ENCODE data around the gene MZB1. TPM values are rescaled to one million over a fixed set of nuclear protein-coding genes. Genes with fewer than 3 reads are reported as not detected.
A peak's percentile ranks its signal among the peaks of the same experiment; 100 is the strongest.

MZB1 gene
- total and polyA plus RNA-seq, 2 of the 13 experiments (the other 11 are each of a cell fraction or from before 2014, with no cell fraction given), result 0.31 to 0.40 TPM

DNA sequence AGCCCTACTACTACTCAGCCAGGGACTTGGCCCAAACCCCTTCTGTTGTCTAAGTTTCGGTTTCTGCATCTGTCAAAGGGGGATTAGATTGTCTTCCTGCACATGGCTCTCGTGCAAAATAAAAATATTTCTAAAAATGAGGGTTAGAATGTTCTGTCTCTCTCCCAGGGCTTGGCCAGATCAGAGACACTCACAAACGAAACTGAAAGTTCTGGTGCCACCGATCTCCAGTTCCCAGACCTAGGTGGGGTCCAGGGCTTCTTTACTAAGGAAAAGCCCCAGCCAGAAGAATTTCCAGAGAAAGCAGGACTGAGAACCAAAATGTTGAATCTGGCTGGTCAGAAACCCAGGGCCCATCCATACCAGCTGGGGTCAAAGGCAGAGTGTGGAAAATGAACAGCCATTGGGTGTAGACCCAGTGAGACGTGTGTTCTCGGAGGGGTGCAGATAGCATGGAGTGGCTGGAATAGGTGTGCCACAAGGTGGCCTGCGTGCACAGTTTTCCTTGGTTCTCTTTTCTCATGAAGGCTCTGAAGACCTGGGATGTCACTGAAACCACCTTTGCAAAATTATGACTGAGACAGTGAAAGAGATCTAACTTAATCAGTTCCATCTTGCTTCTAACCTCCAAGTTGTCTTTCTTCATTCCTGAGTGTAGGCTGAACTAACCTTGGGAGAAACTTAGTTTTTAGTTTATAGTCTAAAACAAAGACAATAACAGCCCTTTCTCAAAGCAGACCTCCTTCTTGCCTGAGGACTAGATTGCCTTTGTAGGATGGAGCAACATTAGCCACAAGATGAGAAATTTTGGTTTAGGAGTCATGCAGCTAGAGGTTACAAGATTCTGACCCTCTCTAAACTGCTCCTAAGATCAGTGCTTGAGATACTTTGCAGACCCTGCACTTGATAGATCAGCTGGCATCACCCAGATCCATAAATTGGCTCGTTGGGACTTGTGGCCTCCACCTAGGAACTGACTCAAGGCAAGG, 4.4 kb downstream of the MZB1 start (continued):
- TF ChIP-seq, protein P1, sequence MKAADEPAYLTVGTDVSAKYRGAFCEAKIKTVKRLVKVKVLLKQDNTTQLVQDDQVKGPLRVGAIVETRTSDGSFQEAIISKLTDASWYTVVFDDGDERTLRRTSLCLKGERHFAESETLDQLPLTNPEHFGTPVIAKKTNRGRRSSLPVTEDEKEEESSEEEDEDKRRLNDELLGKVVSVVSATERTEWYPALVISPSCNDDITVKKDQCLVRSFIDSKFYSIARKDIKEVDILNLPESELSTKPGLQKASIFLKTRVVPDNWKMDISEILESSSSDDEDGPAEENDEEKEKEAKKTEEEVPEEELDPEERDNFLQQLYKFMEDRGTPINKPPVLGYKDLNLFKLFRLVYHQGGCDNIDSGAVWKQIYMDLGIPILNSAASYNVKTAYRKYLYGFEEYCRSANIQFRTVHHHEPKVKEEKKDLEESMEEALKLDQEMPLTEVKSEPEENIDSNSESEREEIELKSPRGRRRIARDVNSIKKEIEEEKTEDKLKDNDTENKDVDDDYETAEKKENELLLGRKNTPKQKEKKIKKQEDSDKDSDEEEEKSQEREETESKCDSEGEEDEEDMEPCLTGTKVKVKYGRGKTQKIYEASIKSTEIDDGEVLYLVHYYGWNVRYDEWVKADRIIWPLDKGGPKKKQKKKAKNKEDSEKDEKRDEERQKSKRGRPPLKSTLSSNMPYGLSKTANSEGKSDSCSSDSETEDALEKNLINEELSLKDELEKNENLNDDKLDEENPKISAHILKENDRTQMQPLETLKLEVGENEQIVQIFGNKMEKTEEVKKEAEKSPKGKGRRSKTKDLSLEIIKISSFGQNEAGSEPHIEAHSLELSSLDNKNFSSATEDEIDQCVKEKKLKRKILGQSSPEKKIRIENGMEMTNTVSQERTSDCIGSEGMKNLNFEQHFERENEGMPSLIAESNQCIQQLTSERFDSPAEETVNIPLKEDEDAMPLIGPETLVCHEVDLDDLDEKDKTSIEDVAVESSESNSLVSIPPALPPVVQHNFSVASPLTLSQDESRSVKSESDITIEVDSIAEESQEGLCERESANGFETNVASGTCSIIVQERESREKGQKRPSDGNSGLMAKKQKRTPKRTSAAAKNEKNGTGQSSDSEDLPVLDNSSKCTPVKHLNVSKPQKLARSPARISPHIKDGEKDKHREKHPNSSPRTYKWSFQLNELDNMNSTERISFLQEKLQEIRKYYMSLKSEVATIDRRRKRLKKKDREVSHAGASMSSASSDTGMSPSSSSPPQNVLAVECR (CRISPR knock-in tag; IDR thresholded peaks at IDR 0.05; ENCODE audit: borderline replicate concordance), result peak; percentile 40; the same call in 1 of the 2 replicates
- TF ChIP-seq, protein P2, sequence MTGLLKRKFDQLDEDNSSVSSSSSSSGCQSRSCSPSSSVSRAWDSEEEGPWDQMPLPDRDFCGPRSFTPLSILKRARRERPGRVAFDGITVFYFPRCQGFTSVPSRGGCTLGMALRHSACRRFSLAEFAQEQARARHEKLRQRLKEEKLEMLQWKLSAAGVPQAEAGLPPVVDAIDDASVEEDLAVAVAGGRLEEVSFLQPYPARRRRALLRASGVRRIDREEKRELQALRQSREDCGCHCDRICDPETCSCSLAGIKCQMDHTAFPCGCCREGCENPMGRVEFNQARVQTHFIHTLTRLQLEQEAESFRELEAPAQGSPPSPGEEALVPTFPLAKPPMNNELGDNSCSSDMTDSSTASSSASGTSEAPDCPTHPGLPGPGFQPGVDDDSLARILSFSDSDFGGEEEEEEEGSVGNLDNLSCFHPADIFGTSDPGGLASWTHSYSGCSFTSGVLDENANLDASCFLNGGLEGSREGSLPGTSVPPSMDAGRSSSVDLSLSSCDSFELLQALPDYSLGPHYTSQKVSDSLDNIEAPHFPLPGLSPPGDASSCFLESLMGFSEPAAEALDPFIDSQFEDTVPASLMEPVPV (CRISPR knock-in tag; IDR thresholded peaks at IDR 0.05), result 0 out of 2 replicates have a peak, but pooled peaks have one; percentile 9
- TF ChIP-seq, protein P3, sequence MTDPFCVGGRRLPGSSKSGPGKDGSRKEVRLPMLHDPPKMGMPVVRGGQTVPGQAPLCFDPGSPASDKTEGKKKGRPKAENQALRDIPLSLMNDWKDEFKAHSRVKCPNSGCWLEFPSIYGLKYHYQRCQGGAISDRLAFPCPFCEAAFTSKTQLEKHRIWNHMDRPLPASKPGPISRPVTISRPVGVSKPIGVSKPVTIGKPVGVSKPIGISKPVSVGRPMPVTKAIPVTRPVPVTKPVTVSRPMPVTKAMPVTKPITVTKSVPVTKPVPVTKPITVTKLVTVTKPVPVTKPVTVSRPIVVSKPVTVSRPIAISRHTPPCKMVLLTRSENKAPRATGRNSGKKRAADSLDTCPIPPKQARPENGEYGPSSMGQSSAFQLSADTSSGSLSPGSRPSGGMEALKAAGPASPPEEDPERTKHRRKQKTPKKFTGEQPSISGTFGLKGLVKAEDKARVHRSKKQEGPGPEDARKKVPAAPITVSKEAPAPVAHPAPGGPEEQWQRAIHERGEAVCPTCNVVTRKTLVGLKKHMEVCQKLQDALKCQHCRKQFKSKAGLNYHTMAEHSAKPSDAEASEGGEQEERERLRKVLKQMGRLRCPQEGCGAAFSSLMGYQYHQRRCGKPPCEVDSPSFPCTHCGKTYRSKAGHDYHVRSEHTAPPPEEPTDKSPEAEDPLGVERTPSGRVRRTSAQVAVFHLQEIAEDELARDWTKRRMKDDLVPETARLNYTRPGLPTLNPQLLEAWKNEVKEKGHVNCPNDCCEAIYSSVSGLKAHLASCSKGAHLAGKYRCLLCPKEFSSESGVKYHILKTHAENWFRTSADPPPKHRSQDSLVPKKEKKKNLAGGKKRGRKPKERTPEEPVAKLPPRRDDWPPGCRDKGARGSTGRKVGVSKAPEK (CRISPR knock-in tag; IDR thresholded peaks at IDR 0.05; ENCODE audit: borderline replicate concordance), result no peak
- TF ChIP-seq YEATS2 (CRISPR knock-in tag; IDR thresholded peaks at IDR 0.05; ENCODE audit: borderline replicate concordance), result peak; percentile 52; the same call in 1 of the 2 replicates
- TF ChIP-seq ZNF790 (CRISPR knock-in tag; IDR thresholded peaks at IDR 0.05; ENCODE audit: borderline replicate concordance), result no peak
- TF ChIP-seq, protein P4, sequence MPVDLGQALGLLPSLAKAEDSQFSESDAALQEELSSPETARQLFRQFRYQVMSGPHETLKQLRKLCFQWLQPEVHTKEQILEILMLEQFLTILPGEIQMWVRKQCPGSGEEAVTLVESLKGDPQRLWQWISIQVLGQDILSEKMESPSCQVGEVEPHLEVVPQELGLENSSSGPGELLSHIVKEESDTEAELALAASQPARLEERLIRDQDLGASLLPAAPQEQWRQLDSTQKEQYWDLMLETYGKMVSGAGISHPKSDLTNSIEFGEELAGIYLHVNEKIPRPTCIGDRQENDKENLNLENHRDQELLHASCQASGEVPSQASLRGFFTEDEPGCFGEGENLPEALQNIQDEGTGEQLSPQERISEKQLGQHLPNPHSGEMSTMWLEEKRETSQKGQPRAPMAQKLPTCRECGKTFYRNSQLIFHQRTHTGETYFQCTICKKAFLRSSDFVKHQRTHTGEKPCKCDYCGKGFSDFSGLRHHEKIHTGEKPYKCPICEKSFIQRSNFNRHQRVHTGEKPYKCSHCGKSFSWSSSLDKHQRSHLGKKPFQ (CRISPR knock-in tag; IDR thresholded peaks at IDR 0.05; ENCODE audit: insufficient replicate concordance), result peak; percentile 65
